ENCODE data around the gene DLEU7. TPM values are rescaled to one million over a fixed set of nuclear protein-coding genes. Genes with fewer than 3 reads are reported as not detected.

DLEU7 gene
- total RNA-seq, 1 donor from 2014 or later, result not detected

DNA sequence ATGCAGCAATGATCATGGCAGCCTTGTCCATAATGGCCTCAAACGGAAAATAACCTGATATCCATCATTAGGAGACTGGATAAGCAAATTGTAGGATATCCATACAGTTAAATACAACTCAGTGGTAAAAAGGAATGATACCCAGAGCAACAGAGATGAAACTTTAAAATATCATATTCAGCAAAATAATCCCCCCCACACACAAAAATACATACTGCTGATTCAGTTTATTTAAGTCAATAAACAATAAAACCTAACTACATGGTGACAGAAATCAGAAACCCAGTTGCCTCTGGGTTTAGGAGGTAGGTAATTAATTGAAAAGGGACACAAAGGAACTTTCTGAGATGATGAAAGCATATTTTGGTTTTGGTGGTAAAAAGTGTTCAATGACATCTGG is 27.9 kb upstream of the DLEU7 start:
- Histone ChIP-seq H3K4me3 (ENCODE audit: low read depth, low read length) (no peak overlapping the region), H3K36me3 (ENCODE audit: control insufficient read depth, insufficient read depth, low read length) (no peaks in the 10 kb centered on the region), H3K27me3 (ENCODE audit: control insufficient read depth, insufficient read depth, low read length) (no peaks in the 10 kb centered on the region)
- TF ChIP-seq CTCF (IDR thresholded peaks at IDR 0.05; ENCODE audit: insufficient read depth, low read length, severe bottlenecking), result no peak
- FAIRE-seq (no peak), DNase-seq (ENCODE audit: low read depth) (no peak)

- Histone ChIP-seq H3K36me3 (ENCODE audit: control insufficient read depth, insufficient read depth, low read length) (no peaks in the 10 kb centered on the region), H3K4me3 (ENCODE audit: low read depth, low read length) (no peak overlapping the region), H3K27me3 (ENCODE audit: control insufficient read depth, insufficient read depth, low read length) (no peaks in the 10 kb centered on the region)
- no peak for DNase-seq (ENCODE audit: low read depth)
- no peak for FAIRE-seq
- TF ChIP-seq CTCF (IDR thresholded peaks at IDR 0.05; ENCODE audit: insufficient read depth, low read length, severe bottlenecking), result no peak
Observed at GRCh38 chr13:50867637-50867945, 24.1 kb upstream of the DLEU7 start.

- TF ChIP-seq CTCF (IDR thresholded peaks at IDR 0.05; ENCODE audit: insufficient read depth, low read length, severe bottlenecking), result no peak
- DNase-seq (ENCODE audit: low read depth) (no peak), FAIRE-seq (no peak)
- H3K4me3 ChIP-seq (ENCODE audit: low read depth, low read length), result no peak overlapping the region
- H3K36me3 ChIP-seq (ENCODE audit: control insufficient read depth, insufficient read depth, low read length), result no peaks in the 10 kb centered on the region
- H3K27me3 ChIP-seq (ENCODE audit: control insufficient read depth, insufficient read depth, low read length), result no peaks in the 10 kb centered on the region
Observed at GRCh38 chr13:50866817-50867636, 23.5 kb upstream of the DLEU7 start.

DNA sequence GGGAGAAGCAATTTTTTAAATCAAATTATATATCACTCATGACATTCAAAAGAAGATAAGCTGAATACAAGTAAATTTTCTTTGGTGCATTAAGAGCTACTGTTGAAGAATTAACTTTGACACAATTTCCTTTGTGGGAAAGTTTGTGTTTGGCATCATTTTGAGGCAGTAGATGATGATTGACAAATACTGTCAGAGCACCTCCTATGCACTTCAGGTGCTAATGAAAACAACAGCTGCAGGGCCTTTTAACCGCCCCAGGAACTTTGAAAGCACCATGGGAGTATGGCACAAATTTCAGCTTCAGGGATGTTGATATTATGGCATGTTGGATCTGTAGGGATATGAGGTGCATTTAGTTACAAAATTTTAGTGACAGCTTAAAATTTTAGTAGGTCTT is 21.0 kb upstream of the DLEU7 start:
- no peak for DNase-seq (ENCODE audit: low read depth)
- H3K4me3 ChIP-seq (ENCODE audit: low read depth, low read length), result no peak overlapping the region
- H3K27me3 ChIP-seq (ENCODE audit: control insufficient read depth, insufficient read depth, low read length), result no peaks in the 10 kb centered on the region
- no peaks in the 10 kb centered on the region for H3K36me3 ChIP-seq (ENCODE audit: control insufficient read depth, insufficient read depth, low read length)
- no peak for TF ChIP-seq CTCF (IDR thresholded peaks at IDR 0.05; ENCODE audit: insufficient read depth, low read length, severe bottlenecking)
- no peak for FAIRE-seq

- TF ChIP-seq CTCF (IDR thresholded peaks at IDR 0.05; ENCODE audit: insufficient read depth, low read length, severe bottlenecking), result no peak
- H3K27me3 ChIP-seq (ENCODE audit: control insufficient read depth, insufficient read depth, low read length), result no peaks in the 10 kb centered on the region
- no peak overlapping the region for H3K4me3 ChIP-seq (ENCODE audit: low read depth, low read length)
- no peaks in the 10 kb centered on the region for H3K36me3 ChIP-seq (ENCODE audit: control insufficient read depth, insufficient read depth, low read length)
- FAIRE-seq, result no peak
- no peak for DNase-seq (ENCODE audit: low read depth)
Observed at GRCh38 chr13:50855681-50856080, 12.2 kb upstream of the DLEU7 start.

DNA sequence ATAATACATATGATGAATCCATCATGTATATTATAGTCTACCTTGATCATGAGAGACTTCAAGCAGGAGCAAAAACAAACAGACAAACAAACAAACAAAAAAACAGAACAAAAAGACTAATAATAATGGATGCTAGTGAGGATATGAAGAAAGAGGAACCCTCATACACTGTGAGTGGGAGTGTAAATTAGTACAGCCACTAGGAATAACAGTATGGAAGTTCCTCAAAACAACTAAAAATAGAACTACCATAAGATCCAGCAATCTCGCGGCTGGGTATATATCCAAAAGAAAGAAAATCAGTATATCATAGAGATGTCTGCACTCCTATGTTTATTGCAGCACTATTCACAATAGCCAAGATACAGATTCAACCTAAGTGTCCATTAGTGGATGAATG is 7.0 kb upstream of the DLEU7 start:
- no peak overlapping the region for H3K4me3 ChIP-seq (ENCODE audit: low read depth, low read length)
- no peak for TF ChIP-seq CTCF (IDR thresholded peaks at IDR 0.05; ENCODE audit: insufficient read depth, low read length, severe bottlenecking)
- no peak for DNase-seq (ENCODE audit: low read depth)
- no peak for FAIRE-seq
- H3K27me3 ChIP-seq (ENCODE audit: control insufficient read depth, insufficient read depth, low read length), result no peaks in the 10 kb centered on the region
- no peaks in the 10 kb centered on the region for H3K36me3 ChIP-seq (ENCODE audit: control insufficient read depth, insufficient read depth, low read length)

Measured in bronchial epithelial cell (primary cell).